Skin epidermis (tissue), 12 donors: Measurements from ENCODE around the gene RNASE7.

Experiments
- H3K27ac ChIP-seq, 21 experiments: fragments of 200-600 bp; sonication (generic) in 11 of 21; one replicate each; pipeline ENCODE4 v1.5.0; 2020; ENCODE audit warnings: mild to moderate bottlenecking in 3 of 21, inconsistent platforms in 2 of 21, moderate library complexity in 2 of 21
- H3K4me3 ChIP-seq, 7 experiments: fragments of 200-600 bp; sonication (generic) in 2 of 7; one replicate each; pipeline ENCODE4 v1.5.0; 2020; ENCODE audit warnings: inconsistent platforms in 2 of 7, mild to moderate bottlenecking in 2 of 7, moderate library complexity in 1 of 7

Gene RNASE7

GRCh38 chr14:21020977-21021545 lies 21.1 kb upstream of the RNASE7 start:
- no peak overlapping the region for H3K4me3 ChIP-seq
- peak overlapping the region in 8 of 21 experiments; percentile 8 to 54 (median 22) for H3K27ac ChIP-seq

GRCh38 chr14:21022686-21023085 lies 19.5 kb upstream of the RNASE7 start:
- Histone ChIP-seq H3K27ac (peak overlapping the region in 8 of 21 experiments; percentile 11 to 85 (median 26)), H3K4me3 (peak overlapping the region in 1 of 7 experiments; percentile 54)

GRCh38 chr14:21023174-21023573 lies 19.0 kb upstream of the RNASE7 start:
- Histone ChIP-seq H3K4me3 (peak overlapping the region in 2 of 7 experiments; percentile 54 to 71), H3K27ac (peak overlapping the region in 9 of 21 experiments; percentile 26 to 85 (median 78))

- Histone ChIP-seq H3K27ac (peak overlapping the region in 18 of 21 experiments; percentile 52 to 85 (median 76)), H3K4me3 (peak overlapping the region; percentile 47 to 74 (median 67))
Measured at GRCh38 chr14:21023817-21024584, 18.2 kb upstream of the RNASE7 start.

GRCh38 chr14:21024585-21025370 lies 17.4 kb upstream of the RNASE7 start, which contains the start of gene NDRG2:
NDRG2 (minus strand) TSS chr14:21025061; CDS start chr14:21023315, 1,746 bp downstream.
- Histone ChIP-seq H3K27ac (peak within 1 kb of the TSS in 20 of 21 experiments; percentile 3 to 85 (median 76)), H3K4me3 (peak within 1 kb of the TSS; percentile 47 to 74 (median 67))

- H3K27ac ChIP-seq, result peak overlapping the region in 20 of 21 experiments; percentile 3 to 85 (median 76)
- peak overlapping the region; percentile 47 to 74 (median 67) for H3K4me3 ChIP-seq
Measured at GRCh38 chr14:21025371-21026273, 16.5 kb upstream of the RNASE7 start.

GRCh38 chr14:21026274-21026987 lies 15.7 kb upstream of the RNASE7 start:
- H3K4me3 ChIP-seq, result no peak overlapping the region

GRCh38 chr14:21026988-21027315 lies 15.2 kb upstream of the RNASE7 start:
- no peak overlapping the region for H3K4me3 ChIP-seq
- H3K27ac ChIP-seq, result peak overlapping the region in 7 of 21 experiments; percentile 21 to 82 (median 76)

More at GRCh38 chr14:21026274-21026987, 15.7 kb upstream of the RNASE7 start:
- H3K27ac ChIP-seq, result peak overlapping the region in 10 of 21 experiments; percentile 21 to 85 (median 78)

GRCh38 chr14:21029917-21030316 lies 12.2 kb upstream of the RNASE7 start, which contains the start of gene TPPP2:
TPPP2 (plus strand) TSS chr14:21030217; CDS start chr14:21030582, 365 bp downstream.
- H3K4me3 ChIP-seq, result no peak within 1 kb of the TSS
- no peak within 1 kb of the TSS for H3K27ac ChIP-seq

- Histone ChIP-seq H3K27ac (no peak overlapping the region), H3K4me3 (no peak overlapping the region)
Measured at GRCh38 chr14:21030531-21030930, 11.6 kb upstream of the RNASE7 start.

- H3K4me3 ChIP-seq, result no peak overlapping the region
- peak overlapping the region in 2 of 21 experiments; percentile 20 to 30 for H3K27ac ChIP-seq
Measured at GRCh38 chr14:21032326-21033132, 9.6 kb upstream of the RNASE7 start.

GRCh38 chr14:21033133-21033698 lies 8.9 kb upstream of the RNASE7 start:
- no peak overlapping the region for H3K4me3 ChIP-seq
- peak overlapping the region in 1 of 21 experiments; percentile 20 for H3K27ac ChIP-seq

GRCh38 chr14:21034707-21035106 lies 7.5 kb upstream of the RNASE7 start, which contains the start of gene RNASE13:
RNASE13 (minus strand) TSS chr14:21034807; CDS start chr14:21034288, 519 bp downstream.
- Histone ChIP-seq H3K27ac (no peak within 1 kb of the TSS), H3K4me3 (no peak within 1 kb of the TSS)

GRCh38 chr14:21036751-21037150 lies 5.4 kb upstream of the RNASE7 start:
- Histone ChIP-seq H3K4me3 (no peak overlapping the region), H3K27ac (peak overlapping the region in 1 of 21 experiments; percentile 50)

- Histone ChIP-seq H3K4me3 (no peak overlapping the region), H3K27ac (peak overlapping the region in 2 of 21 experiments; percentile 0 to 50)
Measured at GRCh38 chr14:21037156-21037555, 5.0 kb upstream of the RNASE7 start.

- Histone ChIP-seq H3K27ac (peak overlapping the region in 19 of 21 experiments; percentile 30 to 76 (median 58)), H3K4me3 (no peak overlapping the region)
Measured at GRCh38 chr14:21038441-21039422, 3.4 kb upstream of the RNASE7 start.
